SH-SY5Y (cell line): ENCODE results near the gene SRP19.

ENCODE experiments used
- GATA2 ChIP-seq: IDR thresholded peaks from 2 replicates; pipeline ENCODE4 v1.6.1; 2011; ENCODE audit warnings: mild to moderate bottlenecking, low read depth, low read length
- GATA3 ChIP-seq: IDR thresholded peaks from 2 replicates; pipeline ENCODE4 v1.6.1; 2011; ENCODE audit warnings: low read depth, mild to moderate bottlenecking, low read length, moderate library complexity

GRCh38 chr5:112844489-112844888 is 16.6 kb upstream of the SRP19 start:
- TF ChIP-seq GATA3 (no peak), GATA2 (no peak)
